Neural cell (in vitro differentiated cells): ENCODE data around the gene FBXO40.

Experiments used
- EP300 ChIP-seq: fragments of 450-650 bp; conservative IDR thresholded peaks from 2 replicates; pipeline ENCODE4 v1.6.1; 2014; ENCODE audit warnings: antibody characterized with exemption, mild to moderate bottlenecking, moderate library complexity; ENCODE audit not compliant: poor library complexity, severe bottlenecking
- REST ChIP-seq: IDR thresholded peaks from 2 replicates; pipeline ENCODE4 v1.6.1; 2012; ENCODE audit warnings: borderline replicate concordance

- TF ChIP-seq REST (no peak), EP300 (no peak)
Measured at GRCh38 chr3:121598564-121598963, 5.4 kb downstream of the FBXO40 start.
